Esophagus muscularis mucosa (tissue), 3 donors: ENCODE measurements around the gene PFN4.
"Not testable (repeated sequence)": the region's sequence is repeated elsewhere in the genome, so short reads cannot be mapped to it uniquely, and the experiment has no call there.

Experiments
- CTCF ChIP-seq, 3 experiments: fragments of 200-600 bp in 2 of 3; fragments of 450-650 bp in 1 of 3; sonication (generic) in 2 of 3; IDR thresholded peaks; one replicate each; pipeline ENCODE4 v1.5.1; 2017 to 2019; ENCODE audit warnings: antibody characterized with exemption in 3 of 3, mild to moderate bottlenecking in 2 of 3, moderate library complexity in 1 of 3
- POLR2A ChIP-seq: fragments of 450-650 bp; IDR thresholded peaks from one replicate; pipeline ENCODE4 v1.6.1; 2017; ENCODE audit warnings: antibody characterized with exemption, moderate library complexity, mild to moderate bottlenecking, low read depth

- TF ChIP-seq CTCF (IDR thresholded peaks at IDR 0.05); POLR2A: not testable (repeated sequence)
Observed at GRCh38 chr2:24095171-24095677, 27.9 kb downstream of the PFN4 start.
